Activated T-helper 1 cell treated with Interleukin-2 at 50 U/mL for 16 hours (primary cell): ENCODE measurements around the gene HMMR.
A peak's percentile ranks its signal among the peaks of the same experiment; 100 is the strongest.
"Not testable (repeated sequence)": the region's sequence is repeated elsewhere in the genome, so short reads cannot be mapped to it uniquely, and the experiment has no call there.

Experiments used
- DNase-seq: peaks from one replicate; pipeline ENCODE4 v3.0.0-alpha.2; 2020; ENCODE audit warnings: low read depth

The HMMR gene, protein sequence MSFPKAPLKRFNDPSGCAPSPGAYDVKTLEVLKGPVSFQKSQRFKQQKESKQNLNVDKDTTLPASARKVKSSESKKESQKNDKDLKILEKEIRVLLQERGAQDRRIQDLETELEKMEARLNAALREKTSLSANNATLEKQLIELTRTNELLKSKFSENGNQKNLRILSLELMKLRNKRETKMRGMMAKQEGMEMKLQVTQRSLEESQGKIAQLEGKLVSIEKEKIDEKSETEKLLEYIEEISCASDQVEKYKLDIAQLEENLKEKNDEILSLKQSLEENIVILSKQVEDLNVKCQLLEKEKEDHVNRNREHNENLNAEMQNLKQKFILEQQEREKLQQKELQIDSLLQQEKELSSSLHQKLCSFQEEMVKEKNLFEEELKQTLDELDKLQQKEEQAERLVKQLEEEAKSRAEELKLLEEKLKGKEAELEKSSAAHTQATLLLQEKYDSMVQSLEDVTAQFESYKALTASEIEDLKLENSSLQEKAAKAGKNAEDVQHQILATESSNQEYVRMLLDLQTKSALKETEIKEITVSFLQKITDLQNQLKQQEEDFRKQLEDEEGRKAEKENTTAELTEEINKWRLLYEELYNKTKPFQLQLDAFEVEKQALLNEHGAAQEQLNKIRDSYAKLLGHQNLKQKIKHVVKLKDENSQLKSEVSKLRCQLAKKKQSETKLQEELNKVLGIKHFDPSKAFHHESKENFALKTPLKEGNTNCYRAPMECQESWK

GRCh38 chr5:163460562-163461171 lies at the start of gene HMMR:
TSS of gene HMMR (plus strand) at chr5:163460632. CDS start at chr5:163460693, 61 bp downstream.
- no peak for DNase-seq

DNA sequence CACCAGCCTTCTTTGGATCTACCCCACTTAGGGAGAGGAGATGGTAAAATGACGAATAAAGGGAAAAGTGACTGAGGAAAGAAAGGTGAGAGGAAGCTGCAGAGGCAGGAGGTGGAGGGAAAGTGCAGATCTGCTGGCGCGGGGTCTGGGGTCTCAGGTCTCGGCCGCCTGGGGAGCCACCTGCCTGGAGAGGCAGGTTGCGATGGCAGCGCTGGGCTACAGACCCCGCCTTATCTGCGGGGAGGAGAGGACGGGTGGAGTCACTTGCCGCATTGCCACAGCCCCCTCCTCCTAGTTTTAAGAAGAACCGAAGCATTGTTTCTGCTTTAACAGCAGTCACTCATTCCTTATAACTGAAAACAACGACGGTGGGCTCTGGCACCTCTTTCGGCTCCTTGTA lies 44.8 kb upstream of the HMMR start:
- not testable (repeated sequence) for DNase-seq

DNA sequence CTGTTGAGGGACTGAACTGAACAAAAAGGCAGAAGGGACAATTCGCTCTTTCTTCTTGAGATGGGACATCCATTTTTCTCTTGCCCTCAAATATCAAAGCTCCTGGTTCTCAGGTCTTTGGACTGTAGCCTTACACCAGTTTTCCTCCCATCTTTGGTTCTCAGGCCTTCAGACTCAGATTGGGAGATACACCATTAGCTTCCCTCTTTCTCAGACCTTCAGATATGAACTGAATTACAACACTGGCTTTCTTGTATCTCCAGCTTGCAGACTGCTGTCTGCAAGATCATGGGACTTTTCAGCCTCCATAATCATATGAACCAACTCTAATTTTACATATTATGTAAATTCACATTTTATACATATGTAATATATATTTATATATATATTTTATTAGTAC lies 35.6 kb upstream of the HMMR start:
- DNase-seq = no peak

- not testable (repeated sequence) for DNase-seq
Observed at GRCh38 chr5:163426128-163426527, 34.3 kb upstream of the HMMR start.

GRCh38 chr5:163432544-163432943 lies 27.9 kb upstream of the HMMR start:
- DNase-seq = no peak

DNA sequence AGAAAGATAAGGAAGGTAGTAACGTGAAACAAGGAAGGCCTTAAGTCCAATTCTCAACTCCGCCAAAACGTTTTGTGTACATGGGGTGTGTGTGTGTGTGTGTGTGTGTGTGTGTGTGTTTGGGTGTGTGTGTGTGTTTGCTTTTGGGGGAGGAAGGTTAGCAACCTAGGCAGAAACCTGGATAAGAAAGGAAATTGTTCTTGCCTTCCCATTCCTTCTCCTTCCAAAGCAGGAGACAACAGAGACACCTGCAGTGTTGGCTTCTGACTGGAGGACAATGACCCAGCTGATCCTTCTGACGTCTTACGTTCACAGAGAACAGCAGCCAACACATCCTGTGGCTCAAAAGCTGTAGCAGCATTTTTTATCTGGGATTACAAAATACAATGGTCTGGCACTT lies 27.2 kb upstream of the HMMR start:
- DNase-seq = no peak

GRCh38 chr5:163434401-163434866 lies 26.0 kb upstream of the HMMR start:
- DNase-seq = no peak

DNA sequence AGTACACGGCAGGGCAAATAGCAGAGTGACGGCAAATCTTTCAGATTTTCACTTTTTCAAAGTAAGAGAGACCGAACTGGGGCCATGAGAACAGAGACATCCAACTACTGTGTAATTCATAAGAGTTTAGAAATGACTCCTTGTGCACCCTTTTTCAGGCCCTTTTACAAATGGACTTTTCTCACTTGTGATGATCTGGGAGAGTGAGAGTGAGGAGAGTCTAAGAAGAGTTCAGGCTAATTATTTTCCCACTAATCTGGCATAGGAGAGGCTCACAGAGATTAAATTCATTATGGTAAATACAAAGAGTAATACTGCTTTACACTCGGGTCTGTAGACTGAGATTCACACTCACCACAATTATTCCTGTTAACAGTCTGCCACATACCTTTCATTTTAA lies 23.9 kb upstream of the HMMR start:
- DNase-seq = no peak

GRCh38 chr5:163437011-163437308 lies 23.5 kb upstream of the HMMR start:
- DNase-seq = no peak

- DNase-seq = peak; percentile 78
Observed at GRCh38 chr5:163437309-163438182, 22.9 kb upstream of the HMMR start, which contains the start of gene CCNG1. TSS of gene CCNG1 (plus strand) at chr5:163437595. CDS start at chr5:163439257, 1,662 bp downstream.

DNA sequence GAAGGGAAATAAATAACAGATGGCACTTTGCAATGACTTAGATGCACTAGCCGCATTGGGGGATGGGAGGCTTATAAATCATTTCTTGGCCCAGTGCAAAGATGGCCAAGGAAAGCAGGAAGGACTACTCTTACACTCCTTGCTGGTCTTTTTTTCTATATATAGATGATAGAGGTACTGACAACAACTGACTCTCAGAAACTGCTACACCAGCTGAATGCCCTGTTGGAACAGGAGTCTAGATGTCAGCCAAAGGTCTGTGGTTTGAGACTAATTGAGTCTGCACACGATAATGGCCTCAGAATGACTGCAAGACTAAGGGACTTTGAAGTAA lies 21.4 kb upstream of the HMMR start:
- no peak for DNase-seq

GRCh38 chr5:163440954-163441353 lies 19.5 kb upstream of the HMMR start:
- DNase-seq = no peak

DNA sequence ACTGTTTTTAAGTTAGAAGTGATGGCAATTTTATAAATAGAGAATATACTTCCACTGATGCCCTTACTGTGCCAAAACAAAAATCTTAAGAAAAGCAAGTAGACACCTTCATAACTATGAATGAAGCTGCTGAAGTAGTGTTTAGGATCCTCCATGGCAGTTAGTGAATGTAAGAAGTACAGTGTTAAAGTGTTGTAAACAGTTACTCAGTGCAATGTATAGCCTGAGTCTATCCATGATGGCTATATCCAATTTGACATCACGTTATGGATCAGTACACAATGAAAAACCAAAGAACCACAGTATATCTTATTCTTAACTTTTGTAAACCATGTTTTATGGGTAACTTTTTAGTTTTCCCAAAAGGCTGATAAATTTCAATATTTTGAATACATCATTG lies 15.9 kb upstream of the HMMR start:
- no peak for DNase-seq

DNA sequence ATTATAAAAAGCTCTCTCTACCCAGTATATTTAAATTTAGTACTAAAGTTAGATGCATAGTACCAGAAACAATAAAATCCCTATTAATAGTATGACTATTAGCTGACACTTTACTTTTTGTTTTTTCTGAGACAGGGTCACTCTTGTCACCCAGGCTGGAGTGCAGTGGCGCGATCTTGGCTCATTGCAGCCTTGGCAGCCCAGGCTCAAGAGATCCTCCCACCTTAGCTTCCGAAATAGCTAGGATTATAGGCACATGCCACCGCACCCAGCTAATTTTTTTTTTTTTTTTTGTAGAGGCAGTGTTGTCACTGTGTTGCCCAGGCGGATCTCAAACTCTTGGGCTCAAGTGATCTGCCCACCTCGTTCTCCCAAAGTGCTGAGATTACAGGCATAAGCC lies 15.1 kb upstream of the HMMR start:
- DNase-seq = no peak

- no peak for DNase-seq
Observed at GRCh38 chr5:163447191-163447590, 13.2 kb upstream of the HMMR start.

- DNase-seq = no peak
Observed at GRCh38 chr5:163447875-163448274, 12.6 kb upstream of the HMMR start.

GRCh38 chr5:163448491-163448890 lies 11.9 kb upstream of the HMMR start:
- DNase-seq = no peak

- DNase-seq = no peak
Observed at GRCh38 chr5:163451489-163451888, 8.9 kb upstream of the HMMR start.

DNA sequence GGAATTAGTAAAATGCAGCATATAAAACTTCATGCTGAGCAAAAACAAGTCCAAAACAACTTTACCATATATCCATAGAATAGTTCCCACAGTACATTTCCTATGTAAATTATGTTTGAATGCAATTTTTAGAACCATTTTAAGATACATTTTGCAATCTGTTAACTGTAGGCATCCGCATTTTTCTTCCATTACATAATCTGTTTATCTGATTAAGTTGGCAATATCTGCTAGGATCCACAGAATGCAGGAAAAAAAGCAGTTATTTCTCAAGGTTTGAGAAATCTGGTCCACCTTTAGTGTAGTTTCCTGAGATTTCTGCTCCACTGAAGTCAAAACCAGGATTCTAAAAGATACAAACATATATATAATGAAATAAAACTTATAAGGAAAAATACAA lies 6.7 kb upstream of the HMMR start:
- no peak for DNase-seq

GRCh38 chr5:163455406-163455805 lies 5.0 kb upstream of the HMMR start:
- not testable (repeated sequence) for DNase-seq

- DNase-seq = no peak
Observed at GRCh38 chr5:163456029-163456589, 4.3 kb upstream of the HMMR start.

DNA sequence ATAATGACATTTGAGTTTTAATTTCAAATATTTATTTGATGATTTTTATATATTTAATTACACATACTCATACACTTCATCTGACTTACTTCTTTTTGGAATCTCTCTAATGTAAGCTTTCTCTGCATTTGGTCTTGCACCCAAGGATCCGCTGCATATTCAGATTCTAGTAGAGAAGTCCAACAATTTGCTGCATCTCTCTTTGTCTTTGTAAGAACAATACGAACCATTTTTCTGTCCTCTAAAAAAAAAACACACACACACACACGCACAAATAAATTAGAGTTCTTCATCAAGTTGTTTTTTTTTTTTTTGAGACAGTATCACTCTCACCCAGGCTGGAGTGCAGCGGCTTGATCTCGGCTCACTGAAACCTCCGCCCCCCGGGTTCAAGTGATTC lies 3.6 kb upstream of the HMMR start:
- DNase-seq = no peak
